ENCODE results near the gene BRAP.

Gene BRAP

DNA sequence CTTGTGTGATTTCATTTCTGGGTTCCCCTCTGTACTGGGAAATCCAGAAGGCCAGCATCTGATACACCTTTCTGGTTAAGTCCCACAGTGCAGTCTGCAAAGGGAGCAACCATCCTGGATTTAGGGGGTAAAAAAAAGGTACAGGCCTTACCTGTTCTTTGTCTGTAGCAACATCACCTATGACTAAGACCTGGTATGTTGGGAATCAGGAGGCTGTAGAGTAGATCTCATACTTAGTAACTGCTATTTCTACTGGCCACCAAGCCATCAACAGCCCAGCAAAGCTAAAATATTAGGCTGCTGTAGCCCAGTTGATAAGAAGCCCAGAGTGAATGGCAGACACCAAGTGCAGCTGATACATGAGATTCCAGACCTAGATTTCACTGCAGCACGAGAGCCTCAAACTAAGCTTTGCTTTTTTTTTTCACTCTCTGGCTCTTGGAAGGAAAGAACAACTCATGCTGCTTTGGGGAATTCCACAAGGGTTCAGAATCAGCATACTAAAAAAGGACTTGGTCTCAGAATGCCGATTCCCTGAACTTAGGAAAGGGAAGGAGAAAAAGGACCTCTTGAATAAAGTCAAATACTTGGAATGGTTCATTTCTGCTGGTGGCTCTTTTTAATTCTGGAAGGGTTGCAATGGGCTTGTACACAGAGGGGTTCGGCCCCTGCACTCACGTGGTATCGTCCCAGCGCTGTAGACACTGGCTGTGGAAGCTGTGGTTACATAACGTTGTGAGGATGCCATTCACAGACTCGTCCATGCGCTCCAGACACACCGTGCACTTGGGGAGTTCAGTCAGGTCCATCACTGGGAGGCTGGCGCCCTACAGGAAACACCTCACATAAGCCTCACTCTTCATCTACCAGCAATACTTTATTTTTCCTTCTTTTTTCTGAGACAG, 20.5 kb downstream of the BRAP start:
- Histone ChIP-seq H3K79me1 (ENCODE audit: low read depth, low read length) (no peaks in the 10 kb centered on the region), H3K4me2 (ENCODE audit: insufficient read depth, low read length, poor library complexity, severe bottlenecking) (no peak overlapping the region), H2BK120ac (ENCODE audit: low read depth, low read length) (no peak overlapping the region), H2BK5ac (ENCODE audit: low read length) (no peak overlapping the region), H4K91ac (ENCODE audit: low read depth, low read length, poor library complexity) (no peak overlapping the region), H3K4me1 (ENCODE audit: control insufficient read depth in 2 of 2, insufficient read depth in 1 of 2, low read depth in 1 of 2, low read length in 2 of 2) (no peaks in the 10 kb centered on the region), H3K9me3 (replicated peaks in 1 of 2; ENCODE audit: control insufficient read depth in 2 of 2, insufficient read depth in 1 of 2, low read depth in 1 of 2, low read length in 2 of 2) (no peaks in the 10 kb centered on the region), H3K9ac (ENCODE audit: low read depth, low read length, poor library complexity) (no peak overlapping the region), H4K8ac (ENCODE audit: low read depth, low read length) (no peak overlapping the region), H2BK15ac (ENCODE audit: low read length) (no peak overlapping the region), H2AFZ (ENCODE audit: low read length) (no peak overlapping the region), H2BK12ac (ENCODE audit: low read length) (no peak overlapping the region), H3K23ac (ENCODE audit: low read depth, low read length, poor library complexity) (no peak overlapping the region), H3K36me3 (replicated peaks in 1 of 2; ENCODE audit: control insufficient read depth in 2 of 2, insufficient read depth in 2 of 2, low read length in 2 of 2) (peaks cover 19 to 86% of the 10 kb centered on the region in 2 donors), H3K27me3 (ENCODE audit: control insufficient read depth in 3 of 3, insufficient read depth in 3 of 3, low read depth in 1 of 3, low read length in 3 of 3) (no peaks in the 10 kb centered on the region), H3K4me3 (ENCODE audit: low read length in 2 of 2) (no peak overlapping the region), H3K27ac (replicated peaks; ENCODE audit: low read length) (no peak overlapping the region), H3K4ac (ENCODE audit: low read length) (no peak overlapping the region), H3K14ac (ENCODE audit: low read length) (no peak overlapping the region), H2AK5ac (ENCODE audit: low read depth, low read length) (no peak overlapping the region), H3K18ac (ENCODE audit: low read length) (no peak overlapping the region)
- DNase-seq (ENCODE audit: low spot score) = no peak
- WGBS, 2 donors (ENCODE audit: extremely low coverage in 2 of 2, insufficient read length in 2 of 2, insufficient replicate concordance in 1 of 2) = no CpG with 5 or more reads among the region's 11 CpGs

DNA sequence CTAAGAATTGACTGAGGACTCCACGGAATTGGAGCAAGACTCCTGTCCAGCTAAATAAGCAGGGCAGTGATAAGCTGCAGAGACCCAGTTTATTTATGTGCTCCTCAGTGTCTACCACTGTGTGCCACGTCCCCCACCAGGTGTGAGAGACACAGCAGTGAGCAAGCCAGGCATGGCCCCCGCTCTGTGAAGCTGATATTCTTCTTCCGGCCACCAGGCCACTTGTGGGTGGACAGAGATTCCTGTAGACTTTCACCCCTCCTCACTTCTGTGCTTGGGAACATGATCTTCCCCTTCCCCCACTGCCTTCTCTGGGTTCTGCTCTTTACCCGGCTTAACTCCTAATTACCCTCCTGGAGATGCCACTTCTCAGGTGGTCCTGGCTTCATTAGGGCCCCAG, 21.3 kb downstream of the BRAP start:
- Histone ChIP-seq H3K23ac (ENCODE audit: low read depth, low read length, poor library complexity) (no peak overlapping the region), H3K27me3 (ENCODE audit: control insufficient read depth in 3 of 3, insufficient read depth in 3 of 3, low read depth in 1 of 3, low read length in 3 of 3) (no peaks in the 10 kb centered on the region), H2BK12ac (ENCODE audit: low read length) (no peak overlapping the region), H4K8ac (ENCODE audit: low read depth, low read length) (peak overlapping the region; percentile 52), H3K27ac (replicated peaks; ENCODE audit: low read length) (no peak overlapping the region), H3K4me3 (ENCODE audit: low read length in 2 of 2) (no peak overlapping the region), H3K4me2 (ENCODE audit: insufficient read depth, low read length, poor library complexity, severe bottlenecking) (no peak overlapping the region), H3K18ac (ENCODE audit: low read length) (no peak overlapping the region), H3K9me3 (replicated peaks in 1 of 2; ENCODE audit: control insufficient read depth in 2 of 2, insufficient read depth in 1 of 2, low read depth in 1 of 2, low read length in 2 of 2) (no peaks in the 10 kb centered on the region), H3K14ac (ENCODE audit: low read length) (no peak overlapping the region), H3K9ac (ENCODE audit: low read depth, low read length, poor library complexity) (no peak overlapping the region), H2AK5ac (ENCODE audit: low read depth, low read length) (no peak overlapping the region), H3K4me1 (ENCODE audit: control insufficient read depth in 2 of 2, insufficient read depth in 1 of 2, low read depth in 1 of 2, low read length in 2 of 2) (no peaks in the 10 kb centered on the region), H2BK15ac (ENCODE audit: low read length) (no peak overlapping the region), H2AFZ (ENCODE audit: low read length) (no peak overlapping the region), H4K91ac (ENCODE audit: low read depth, low read length, poor library complexity) (no peak overlapping the region), H3K36me3 (replicated peaks in 1 of 2; ENCODE audit: control insufficient read depth in 2 of 2, insufficient read depth in 2 of 2, low read length in 2 of 2) (peaks cover 19 to 86% of the 10 kb centered on the region in 2 donors), H2BK5ac (ENCODE audit: low read length) (no peak overlapping the region), H2BK120ac (ENCODE audit: low read depth, low read length) (no peak overlapping the region), H3K4ac (ENCODE audit: low read length) (no peak overlapping the region), H3K79me1 (ENCODE audit: low read depth, low read length) (no peaks in the 10 kb centered on the region)
- no CpG with 5 or more reads among the region's 5 CpGs for WGBS, 2 donors (ENCODE audit: extremely low coverage in 2 of 2, insufficient read length in 2 of 2, insufficient replicate concordance in 1 of 2)
- DNase-seq (ENCODE audit: low spot score) = no peak

DNA sequence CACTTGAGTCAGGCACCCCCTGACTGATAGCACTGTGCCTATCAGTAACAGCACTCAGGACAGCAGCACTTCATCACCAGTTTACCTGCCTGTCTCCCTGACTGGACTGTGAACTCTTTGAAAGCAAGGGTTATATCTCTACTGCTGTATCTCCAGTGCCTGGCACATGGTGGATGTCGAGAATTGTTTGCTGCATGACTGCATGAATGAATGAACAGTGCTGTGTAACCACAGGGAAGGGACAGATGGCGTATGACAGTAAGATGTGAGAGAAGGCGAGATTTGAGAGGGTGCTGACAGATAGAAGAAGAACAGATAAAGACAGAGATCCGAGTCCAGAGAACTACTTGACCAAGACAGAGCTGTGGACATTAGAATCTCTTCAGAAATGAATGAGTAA, 29.7 kb downstream of the BRAP start:
- no CpG with 5 or more reads among the region's 4 CpGs for WGBS, 2 donors (ENCODE audit: extremely low coverage in 2 of 2, insufficient read length in 2 of 2, insufficient replicate concordance in 1 of 2)

DNA sequence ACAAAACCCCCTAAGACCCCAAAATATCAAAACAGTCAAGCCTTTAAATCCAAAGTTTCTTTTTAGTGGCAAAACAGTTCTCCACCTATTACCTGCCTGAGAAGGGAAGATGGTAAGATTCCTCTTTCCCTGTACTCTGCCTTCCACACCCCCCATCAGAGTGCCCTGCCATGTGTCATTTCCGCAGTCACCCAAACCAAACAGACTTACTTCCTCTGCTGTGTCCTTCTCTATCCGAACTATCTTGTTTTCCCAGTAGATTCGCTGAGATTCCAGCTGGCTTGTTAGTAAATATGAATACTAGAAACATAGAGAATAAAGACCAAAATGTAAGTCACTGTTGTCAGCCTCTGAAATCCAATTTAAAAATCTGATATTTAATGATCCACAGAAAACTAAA, 30.4 kb downstream of the BRAP start:
- peaks cover 17 to 95% of the 10 kb centered on the region in 2 donors for H3K36me3 ChIP-seq (replicated peaks in 1 of 2; ENCODE audit: control insufficient read depth in 2 of 2, insufficient read depth in 2 of 2, low read length in 2 of 2)
- no CpG with 5 or more reads among the region's 3 CpGs for WGBS, 2 donors (ENCODE audit: extremely low coverage in 2 of 2, insufficient read length in 2 of 2, insufficient replicate concordance in 1 of 2)
- H2BK5ac ChIP-seq (ENCODE audit: low read length) = no peak overlapping the region

More for the DNA sequence above, 29.7 kb downstream of the BRAP start:
- Histone ChIP-seq H3K79me1 (ENCODE audit: low read depth, low read length) (no peaks in the 10 kb centered on the region), H3K27ac (replicated peaks; ENCODE audit: low read length) (no peak overlapping the region), H2AK5ac (ENCODE audit: low read depth, low read length) (no peak overlapping the region), H4K91ac (ENCODE audit: low read depth, low read length, poor library complexity) (no peak overlapping the region), H3K27me3 (ENCODE audit: control insufficient read depth in 3 of 3, insufficient read depth in 3 of 3, low read depth in 1 of 3, low read length in 3 of 3) (no peaks in the 10 kb centered on the region), H2BK15ac (ENCODE audit: low read length) (no peak overlapping the region), H3K36me3 (replicated peaks in 1 of 2; ENCODE audit: control insufficient read depth in 2 of 2, insufficient read depth in 2 of 2, low read length in 2 of 2) (peaks cover 15 to 94% of the 10 kb centered on the region in 2 donors), H3K4me3 (ENCODE audit: low read length in 2 of 2) (no peak overlapping the region), H3K9ac (ENCODE audit: low read depth, low read length, poor library complexity) (no peak overlapping the region), H3K4me2 (ENCODE audit: insufficient read depth, low read length, poor library complexity, severe bottlenecking) (no peak overlapping the region), H2BK5ac (ENCODE audit: low read length) (no peak overlapping the region), H3K4ac (ENCODE audit: low read length) (no peak overlapping the region), H3K18ac (ENCODE audit: low read length) (no peak overlapping the region), H3K4me1 (ENCODE audit: control insufficient read depth in 2 of 2, insufficient read depth in 1 of 2, low read depth in 1 of 2, low read length in 2 of 2) (no peaks in the 10 kb centered on the region), H3K14ac (ENCODE audit: low read length) (no peak overlapping the region), H3K23ac (ENCODE audit: low read depth, low read length, poor library complexity) (no peak overlapping the region), H4K8ac (ENCODE audit: low read depth, low read length) (no peak overlapping the region), H2BK12ac (ENCODE audit: low read length) (no peak overlapping the region), H3K9me3 (replicated peaks in 1 of 2; ENCODE audit: control insufficient read depth in 2 of 2, insufficient read depth in 1 of 2, low read depth in 1 of 2, low read length in 2 of 2) (no peaks in the 10 kb centered on the region), H2AFZ (ENCODE audit: low read length) (no peak overlapping the region), H2BK120ac (ENCODE audit: low read depth, low read length) (no peak overlapping the region)
- no peak for DNase-seq (ENCODE audit: low spot score)

More for the DNA sequence above, 30.4 kb downstream of the BRAP start:
- H3K18ac ChIP-seq (ENCODE audit: low read length) = no peak overlapping the region
- no peak overlapping the region for H3K4me2 ChIP-seq (ENCODE audit: insufficient read depth, low read length, poor library complexity, severe bottlenecking)
- no peak overlapping the region for H3K27ac ChIP-seq (replicated peaks; ENCODE audit: low read length)
- H3K27me3 ChIP-seq (ENCODE audit: control insufficient read depth in 3 of 3, insufficient read depth in 3 of 3, low read depth in 1 of 3, low read length in 3 of 3) = no peaks in the 10 kb centered on the region
- H2AK5ac ChIP-seq (ENCODE audit: low read depth, low read length) = no peak overlapping the region
- H2AFZ ChIP-seq (ENCODE audit: low read length) = no peak overlapping the region
- H2BK12ac ChIP-seq (ENCODE audit: low read length) = no peak overlapping the region
- H2BK15ac ChIP-seq (ENCODE audit: low read length) = no peak overlapping the region
- no peak overlapping the region for H4K8ac ChIP-seq (ENCODE audit: low read depth, low read length)
- no peaks in the 10 kb centered on the region for H3K4me1 ChIP-seq (ENCODE audit: control insufficient read depth in 2 of 2, insufficient read depth in 1 of 2, low read depth in 1 of 2, low read length in 2 of 2)
- no peak overlapping the region for H3K9ac ChIP-seq (ENCODE audit: low read depth, low read length, poor library complexity)
- H3K9me3 ChIP-seq (replicated peaks in 1 of 2; ENCODE audit: control insufficient read depth in 2 of 2, insufficient read depth in 1 of 2, low read depth in 1 of 2, low read length in 2 of 2) = no peaks in the 10 kb centered on the region
- H3K23ac ChIP-seq (ENCODE audit: low read depth, low read length, poor library complexity) = no peak overlapping the region
- no peak overlapping the region for H4K91ac ChIP-seq (ENCODE audit: low read depth, low read length, poor library complexity)
- no peak overlapping the region for H3K14ac ChIP-seq (ENCODE audit: low read length)
- H3K4me3 ChIP-seq (ENCODE audit: low read length in 2 of 2) = no peak overlapping the region
- no peak overlapping the region for H3K4ac ChIP-seq (ENCODE audit: low read length)
- H3K79me1 ChIP-seq (ENCODE audit: low read depth, low read length) = no peaks in the 10 kb centered on the region
- DNase-seq (ENCODE audit: low spot score) = no peak
- H2BK120ac ChIP-seq (ENCODE audit: low read depth, low read length) = no peak overlapping the region

Measured in neuronal stem cell (in vitro differentiated cells).